ENCODE measurements around the gene FNBP1L. TPM values are rescaled to one million over a fixed set of nuclear protein-coding genes. Genes with fewer than 3 reads are reported as not detected.

The FNBP1L gene
- polyA plus RNA-seq, 1 donor (not counting 4 experiments of a cell fraction or from before 2014, with no cell fraction given): 22.9 TPM

GRCh38 chr1:93601686-93602085 is 153.8 kb downstream of the FNBP1L start:
- FAIRE-seq (no peak), DNase-seq (ENCODE audit: low read depth, low spot score) (no peak)
- peaks cover 99% of the 10 kb centered on the region for H3K79me2 ChIP-seq (ENCODE audit: control insufficient read depth, insufficient read depth, low read length)
- TF ChIP-seq EZH2 (IDR thresholded peaks at IDR 0.05; ENCODE audit: low read length): no peak
- TF ChIP-seq, protein P1, sequence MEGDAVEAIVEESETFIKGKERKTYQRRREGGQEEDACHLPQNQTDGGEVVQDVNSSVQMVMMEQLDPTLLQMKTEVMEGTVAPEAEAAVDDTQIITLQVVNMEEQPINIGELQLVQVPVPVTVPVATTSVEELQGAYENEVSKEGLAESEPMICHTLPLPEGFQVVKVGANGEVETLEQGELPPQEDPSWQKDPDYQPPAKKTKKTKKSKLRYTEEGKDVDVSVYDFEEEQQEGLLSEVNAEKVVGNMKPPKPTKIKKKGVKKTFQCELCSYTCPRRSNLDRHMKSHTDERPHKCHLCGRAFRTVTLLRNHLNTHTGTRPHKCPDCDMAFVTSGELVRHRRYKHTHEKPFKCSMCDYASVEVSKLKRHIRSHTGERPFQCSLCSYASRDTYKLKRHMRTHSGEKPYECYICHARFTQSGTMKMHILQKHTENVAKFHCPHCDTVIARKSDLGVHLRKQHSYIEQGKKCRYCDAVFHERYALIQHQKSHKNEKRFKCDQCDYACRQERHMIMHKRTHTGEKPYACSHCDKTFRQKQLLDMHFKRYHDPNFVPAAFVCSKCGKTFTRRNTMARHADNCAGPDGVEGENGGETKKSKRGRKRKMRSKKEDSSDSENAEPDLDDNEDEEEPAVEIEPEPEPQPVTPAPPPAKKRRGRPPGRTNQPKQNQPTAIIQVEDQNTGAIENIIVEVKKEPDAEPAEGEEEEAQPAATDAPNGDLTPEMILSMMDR (optimal IDR thresholded peaks at IDR 0.05 in 1 of 3, IDR thresholded peaks at IDR 0.05 in 1 of 3, conservative IDR thresholded peaks at IDR 0.05 in 1 of 3; ENCODE audit: extremely low read depth in 1 of 3, insufficient read depth in 2 of 3, low read length in 3 of 3): no peak
- dilution Hi-C loops (cut with MboI; ENCODE audit: extremely low pct_ligation_motif_present, low sequenced_read_pairs): no loop called here
- peaks cover 33% of the 10 kb centered on the region for H3K9me1 ChIP-seq (ENCODE audit: control insufficient read depth, extremely low read depth, insufficient read depth, low read length)
- no peak overlapping the region for H3K4me3 ChIP-seq (ENCODE audit: control insufficient read depth in 2 of 3, extremely low read depth in 1 of 3, insufficient read depth in 2 of 3, low read depth in 1 of 3, low read length in 3 of 3)
- peaks cover 94% of the 10 kb centered on the region for H4K20me1 ChIP-seq (ENCODE audit: control insufficient read depth, extremely low read depth, insufficient read depth, low read length)
- no peak overlapping the region for H3K9ac ChIP-seq (ENCODE audit: control insufficient read depth, extremely low read depth, insufficient read depth, low read length)
- no peaks in the 10 kb centered on the region for H3K9me3 ChIP-seq (ENCODE audit: control insufficient read depth, low read depth, low read length)
- H2AFZ ChIP-seq (ENCODE audit: control insufficient read depth, low read length): no peak overlapping the region
- no peak overlapping the region for H3K4me2 ChIP-seq (ENCODE audit: control insufficient read depth, extremely low read depth, insufficient read depth, low read depth, low read length)
- no peaks in the 10 kb centered on the region for H3K27me3 ChIP-seq (ENCODE audit: control insufficient read depth, extremely low read depth, insufficient read depth, low read length)
- H3K36me3 ChIP-seq (ENCODE audit: control insufficient read depth in 2 of 2, extremely low read depth in 1 of 2, insufficient read depth in 2 of 2, low read length in 2 of 2): peaks cover 15 to 37% of the 10 kb centered on the region in 2 experiments
- H3K4me1 ChIP-seq (ENCODE audit: control insufficient read depth, extremely low read depth, insufficient read depth, low read length): peaks cover 58% of the 10 kb centered on the region
- no peak overlapping the region for H3K27ac ChIP-seq (ENCODE audit: control insufficient read depth, insufficient read depth, low read length)

GRCh38 chr1:93602101-93602500 is 154.2 kb downstream of the FNBP1L start:
- no peak for TF ChIP-seq EZH2 (IDR thresholded peaks at IDR 0.05; ENCODE audit: low read length)
- TF ChIP-seq, protein P1 (optimal IDR thresholded peaks at IDR 0.05 in 1 of 3, IDR thresholded peaks at IDR 0.05 in 1 of 3, conservative IDR thresholded peaks at IDR 0.05 in 1 of 3; ENCODE audit: extremely low read depth in 1 of 3, insufficient read depth in 2 of 3, low read length in 3 of 3): no peak
- Histone ChIP-seq H3K27me3 (ENCODE audit: control insufficient read depth, extremely low read depth, insufficient read depth, low read length) (no peaks in the 10 kb centered on the region), H3K9me1 (ENCODE audit: control insufficient read depth, extremely low read depth, insufficient read depth, low read length) (peaks cover 32% of the 10 kb centered on the region), H3K4me2 (ENCODE audit: control insufficient read depth, extremely low read depth, insufficient read depth, low read depth, low read length) (no peak overlapping the region), H3K9me3 (ENCODE audit: control insufficient read depth, low read depth, low read length) (no peaks in the 10 kb centered on the region), H4K20me1 (ENCODE audit: control insufficient read depth, extremely low read depth, insufficient read depth, low read length) (peaks cover 92% of the 10 kb centered on the region), H2AFZ (ENCODE audit: control insufficient read depth, low read length) (no peak overlapping the region), H3K9ac (ENCODE audit: control insufficient read depth, extremely low read depth, insufficient read depth, low read length) (no peak overlapping the region), H3K4me1 (ENCODE audit: control insufficient read depth, extremely low read depth, insufficient read depth, low read length) (peaks cover 58% of the 10 kb centered on the region), H3K4me3 (ENCODE audit: control insufficient read depth in 2 of 3, extremely low read depth in 1 of 3, insufficient read depth in 2 of 3, low read depth in 1 of 3, low read length in 3 of 3) (no peak overlapping the region), H3K27ac (ENCODE audit: control insufficient read depth, insufficient read depth, low read length) (no peak overlapping the region), H3K79me2 (ENCODE audit: control insufficient read depth, insufficient read depth, low read length) (peaks cover 99% of the 10 kb centered on the region), H3K36me3 (ENCODE audit: control insufficient read depth in 2 of 2, extremely low read depth in 1 of 2, insufficient read depth in 2 of 2, low read length in 2 of 2) (peaks cover 15 to 35% of the 10 kb centered on the region in 2 experiments)
- FAIRE-seq (no peak), DNase-seq (ENCODE audit: low read depth, low spot score) (no peak)
- dilution Hi-C loops (cut with MboI; ENCODE audit: extremely low pct_ligation_motif_present, low sequenced_read_pairs): no loop called here
